NCI-H1694 treated with DMSO at 0.1 percent for 48 hours (cell line): ENCODE measurements around the gene TGFBI.

ENCODE experiments used
- DNase-seq: peaks from one replicate; lab custom pipeline; 2025; lab: John Stamatoyannopoulos, UW

TGFBI gene

GRCh38 chr5:136025900-136026299 lies 2.9 kb upstream of the TGFBI start:
- no peak for DNase-seq

GRCh38 chr5:136026636-136027035 lies 2.2 kb upstream of the TGFBI start:
- DNase-seq, result no peak

DNA sequence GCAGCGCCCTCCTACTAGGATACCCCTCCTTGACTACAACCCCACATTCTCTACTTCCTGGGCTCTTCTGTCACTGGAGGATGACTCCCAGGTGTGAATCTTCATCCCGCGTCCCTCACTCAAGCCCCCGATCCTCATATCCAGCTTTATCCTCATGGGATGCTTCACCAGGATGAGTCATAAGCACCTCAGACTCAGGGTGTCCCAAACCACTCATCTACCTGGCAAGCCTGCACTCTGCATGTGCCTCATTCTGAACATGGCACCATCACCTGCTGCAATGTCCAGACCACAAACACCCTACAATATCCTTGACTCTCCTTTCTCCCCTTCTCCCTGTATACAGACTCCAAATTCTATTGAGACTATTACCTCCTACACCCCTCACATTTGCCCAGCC lies 1.5 kb upstream of the TGFBI start:
- DNase-seq, result no peak

DNA sequence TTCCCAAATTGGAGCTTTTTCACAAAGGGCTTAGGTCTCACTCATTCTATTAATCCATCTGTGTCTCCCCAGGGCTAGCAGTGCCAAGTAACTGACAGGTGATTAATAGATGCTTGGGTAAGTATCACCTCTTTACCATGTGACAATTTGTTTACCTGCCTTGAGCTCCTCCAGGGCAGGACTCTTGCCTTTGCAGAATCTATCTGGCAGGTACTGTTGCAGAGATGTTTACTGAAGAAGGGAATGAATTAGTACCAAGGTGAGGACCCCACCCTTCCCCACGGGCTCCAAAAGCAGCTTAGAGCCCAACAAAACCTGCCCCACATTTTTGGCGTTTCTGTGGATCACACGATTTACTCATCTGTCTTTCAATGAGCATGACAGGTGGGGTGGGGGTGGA lies 698 bp upstream of the TGFBI start:
- DNase-seq, result no peak

GRCh38 chr5:136030252-136030651 lies 1.5 kb downstream of the TGFBI start:
- DNase-seq, result no peak

DNA sequence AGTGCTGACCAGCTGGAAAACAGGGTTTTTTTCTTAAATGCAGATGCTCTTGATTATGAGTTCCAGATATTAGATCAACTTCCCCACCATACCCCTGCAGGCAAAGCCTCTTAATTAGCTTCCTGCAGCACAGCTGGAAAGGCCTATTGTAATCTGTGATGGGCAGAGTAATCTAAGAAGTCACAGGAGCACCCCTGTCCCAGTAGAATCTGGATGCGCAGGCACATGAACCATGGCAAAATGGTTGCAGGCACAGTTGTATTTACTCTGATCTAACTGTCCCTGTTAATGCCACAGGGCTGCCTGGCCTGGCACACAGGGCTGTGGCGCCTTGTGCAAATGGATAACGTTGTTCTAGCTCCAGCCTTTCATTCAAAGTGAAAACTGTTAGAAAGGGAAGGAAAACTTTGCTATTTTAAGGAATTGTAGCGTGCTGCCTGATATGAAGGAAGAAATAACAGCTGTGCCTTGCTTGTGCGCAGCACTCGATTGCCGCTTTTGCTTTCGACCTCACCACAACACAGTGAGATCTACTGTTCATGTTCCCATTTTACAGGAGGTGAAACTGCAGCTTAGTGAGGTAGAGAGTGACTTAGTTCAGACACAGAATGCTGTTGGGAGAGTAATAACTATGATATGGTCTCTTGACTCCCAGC lies 2.3 kb downstream of the TGFBI start:
- no peak for DNase-seq

DNA sequence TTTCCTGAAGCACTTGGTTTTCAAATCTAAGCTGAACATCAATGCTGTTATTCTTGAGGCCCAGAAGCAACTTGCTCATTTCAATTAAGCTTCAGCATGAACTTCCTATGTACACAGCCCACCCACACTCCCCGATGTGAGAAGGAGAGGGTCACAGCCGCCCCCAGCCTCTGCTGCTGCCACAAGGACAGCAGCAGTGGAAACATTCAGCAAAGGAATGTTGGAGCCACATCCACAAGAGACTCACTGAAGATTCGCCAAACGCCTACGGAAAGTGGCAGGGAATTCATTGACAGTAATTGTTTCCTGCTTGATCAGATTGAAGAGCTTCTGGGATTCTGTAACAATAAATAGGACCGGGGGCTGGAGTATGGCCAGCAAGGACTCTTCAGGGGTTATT lies 2.9 kb downstream of the TGFBI start:
- DNase-seq, result no peak

GRCh38 chr5:136032564-136032963 lies 3.8 kb downstream of the TGFBI start:
- no peak for DNase-seq

- DNase-seq, result no peak
Measured at GRCh38 chr5:136033234-136033633, 4.4 kb downstream of the TGFBI start.

GRCh38 chr5:136033848-136034247 lies 5.1 kb downstream of the TGFBI start:
- no peak for DNase-seq

GRCh38 chr5:136034492-136034891 lies 5.7 kb downstream of the TGFBI start:
- no peak for DNase-seq

DNA sequence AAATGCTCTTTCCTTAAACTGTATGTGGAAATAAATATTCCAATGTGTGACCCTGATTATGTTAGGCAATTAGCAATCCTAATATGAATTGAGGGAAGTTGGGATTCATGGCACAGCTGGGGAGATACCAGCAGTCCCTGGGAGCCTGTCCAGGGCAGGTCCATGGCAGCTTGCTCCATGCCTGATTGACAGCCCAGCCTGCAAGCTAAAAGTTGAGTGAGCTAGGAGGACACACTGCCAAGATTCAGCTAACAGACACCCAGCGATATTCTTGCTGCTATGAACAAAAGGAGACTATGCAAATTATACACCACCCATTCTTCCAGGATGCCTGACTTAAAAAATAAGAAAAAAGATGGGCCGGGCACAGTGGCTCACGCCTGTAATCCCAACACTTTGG lies 6.2 kb downstream of the TGFBI start:
- no peak for DNase-seq

DNA sequence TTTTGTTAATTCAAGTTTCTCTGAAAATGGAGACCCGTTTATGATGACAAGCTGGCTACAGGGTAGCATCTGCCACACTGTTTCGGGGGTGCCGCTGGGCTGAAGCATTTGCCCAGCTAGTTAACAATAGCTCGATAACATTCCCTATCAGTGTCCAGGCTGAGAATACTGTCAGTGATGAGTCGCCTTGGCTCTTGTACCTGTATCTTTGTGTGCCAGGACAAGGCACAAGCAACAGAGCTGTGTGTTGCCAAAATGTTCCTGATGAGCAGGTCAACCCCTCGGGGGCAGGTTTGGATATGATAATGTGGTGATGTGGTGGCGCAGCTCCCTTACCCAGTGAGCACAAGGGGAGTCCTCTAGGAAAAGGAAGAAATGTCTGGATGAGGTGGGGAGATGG lies 7.0 kb downstream of the TGFBI start:
- DNase-seq, result no peak

DNA sequence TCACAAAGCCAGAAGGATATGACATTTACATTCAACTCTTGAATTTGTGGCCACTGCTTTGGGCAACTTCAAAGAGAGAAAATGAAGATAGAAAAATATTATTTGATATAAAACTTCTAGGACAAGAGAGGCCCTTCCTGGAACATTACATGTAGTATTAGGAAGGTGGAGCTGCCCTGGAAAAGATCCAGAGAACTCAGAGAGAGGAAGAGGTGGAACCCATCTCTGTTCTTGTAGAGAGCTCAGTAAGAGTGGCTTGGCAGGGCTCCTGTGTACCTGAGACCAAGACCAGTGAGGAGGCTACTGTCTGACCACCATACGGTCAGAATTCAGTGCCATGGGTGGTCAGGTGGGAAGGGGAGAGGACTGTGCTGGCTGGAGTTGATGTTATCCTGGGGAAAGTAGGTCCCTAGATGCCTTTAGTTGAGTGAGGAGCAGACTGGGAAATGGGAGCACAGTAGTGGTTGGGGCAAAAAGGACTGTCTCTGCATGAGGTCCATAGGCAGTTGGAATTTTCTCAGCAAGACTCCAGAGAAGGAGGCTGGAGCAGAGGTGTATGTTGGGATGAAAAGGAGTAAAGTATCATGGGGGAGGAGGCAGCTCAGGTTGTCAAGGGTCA lies 7.6 kb downstream of the TGFBI start:
- no peak for DNase-seq

DNA sequence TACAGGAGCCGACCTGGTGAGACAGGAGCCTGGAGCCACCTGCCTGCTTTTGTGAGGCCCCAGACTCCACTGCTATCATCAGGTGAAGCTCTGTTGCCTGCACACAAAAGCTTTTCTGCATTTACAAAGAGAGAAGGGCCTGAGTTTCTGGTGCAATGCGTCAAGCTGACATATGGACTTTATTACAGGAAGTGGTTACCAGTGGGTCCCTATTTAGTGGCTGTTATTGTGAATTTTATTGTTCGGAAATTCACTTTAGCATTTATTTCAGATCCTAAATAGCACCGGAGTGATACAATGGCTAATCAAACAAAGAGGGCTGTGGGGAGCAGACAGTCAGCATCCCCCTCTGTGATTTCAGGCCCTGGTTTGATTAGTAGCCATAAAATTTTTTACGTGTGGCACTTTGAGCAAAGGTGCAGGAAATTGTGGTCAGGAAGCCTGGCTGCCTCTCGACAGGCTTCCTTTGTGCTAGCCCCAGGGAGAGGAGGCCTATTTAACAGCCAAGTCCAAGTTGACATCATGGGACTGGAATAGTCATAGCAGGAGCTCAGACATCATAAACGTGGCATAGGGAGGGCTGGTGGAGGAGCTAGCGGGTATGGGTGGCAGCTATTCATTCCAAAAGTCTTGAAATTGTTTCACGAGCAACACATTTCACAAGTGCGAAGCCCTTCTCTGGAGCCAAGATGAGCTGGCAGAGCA lies 8.4 kb downstream of the TGFBI start:
- no peak for DNase-seq

DNA sequence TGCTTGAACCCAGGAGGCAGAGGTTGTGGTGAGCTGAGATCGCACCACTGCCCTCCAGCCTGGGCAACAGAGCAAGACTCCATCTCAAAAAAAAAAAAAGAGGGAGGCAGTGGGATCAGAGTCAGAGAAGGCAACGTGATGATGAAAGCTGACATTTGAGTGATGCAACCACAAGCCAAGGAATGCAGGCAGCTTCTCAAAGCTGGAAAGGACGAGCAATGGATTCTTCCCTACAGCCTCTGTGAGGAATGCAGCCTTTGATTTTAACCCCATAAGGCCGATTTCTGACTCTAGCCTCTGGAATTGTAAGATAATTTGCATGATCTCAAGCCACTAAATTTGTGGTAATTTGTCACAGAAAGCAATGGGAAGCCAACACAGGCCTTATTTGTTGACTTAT lies 9.8 kb downstream of the TGFBI start:
- no peak for DNase-seq

DNA sequence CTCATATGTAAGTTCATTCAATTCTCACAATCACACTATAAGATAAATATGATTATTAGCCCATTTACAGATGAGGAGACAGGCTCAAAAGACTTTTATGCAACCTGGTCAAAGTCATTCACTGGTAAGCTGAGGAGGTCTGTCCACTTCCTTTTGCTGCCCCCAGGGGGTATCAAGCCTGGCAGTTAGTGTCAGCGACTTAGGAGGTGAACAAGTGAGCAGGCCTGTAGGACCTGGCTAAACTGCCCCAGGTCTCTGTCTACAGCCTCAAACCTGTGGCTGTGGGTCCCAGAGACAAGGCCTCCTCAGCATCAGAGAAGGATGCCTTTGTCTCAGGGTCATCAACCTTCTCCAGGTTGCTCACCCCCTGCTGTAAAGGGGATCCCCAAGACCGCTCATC lies 10.4 kb downstream of the TGFBI start:
- DNase-seq, result no peak

DNA sequence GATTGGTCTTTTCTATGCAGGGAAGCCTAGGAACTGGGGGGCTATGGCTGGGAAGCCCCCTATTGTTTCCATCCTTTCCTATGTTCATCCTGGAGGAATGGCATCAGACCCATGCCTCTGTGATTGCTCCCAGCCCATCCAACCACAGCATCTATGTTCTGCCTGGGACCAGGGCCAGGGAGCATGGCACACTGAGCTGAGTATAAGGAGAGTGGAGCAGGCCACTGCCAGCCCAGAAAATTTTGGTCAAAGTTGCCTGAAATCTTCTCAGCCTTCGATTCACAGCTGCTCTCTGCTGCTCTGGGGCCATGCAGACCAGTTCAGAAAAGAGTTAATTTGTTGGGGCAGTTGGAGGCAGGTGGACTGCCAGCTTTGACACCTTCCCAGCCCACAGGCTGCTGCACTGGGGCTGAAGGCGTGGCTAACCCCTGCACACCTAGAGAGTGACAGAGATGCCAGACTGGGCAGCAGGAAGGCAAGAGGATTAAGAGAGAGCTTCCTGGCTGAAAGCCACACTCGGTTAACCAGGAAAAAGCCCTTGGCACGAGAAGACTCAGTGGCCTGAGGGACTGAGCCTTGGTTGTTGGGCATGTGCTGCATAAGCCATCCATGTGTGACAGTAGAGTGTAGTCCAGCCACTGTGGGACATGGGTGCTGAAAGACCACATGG lies 12.1 kb downstream of the TGFBI start:
- DNase-seq, result no peak

DNA sequence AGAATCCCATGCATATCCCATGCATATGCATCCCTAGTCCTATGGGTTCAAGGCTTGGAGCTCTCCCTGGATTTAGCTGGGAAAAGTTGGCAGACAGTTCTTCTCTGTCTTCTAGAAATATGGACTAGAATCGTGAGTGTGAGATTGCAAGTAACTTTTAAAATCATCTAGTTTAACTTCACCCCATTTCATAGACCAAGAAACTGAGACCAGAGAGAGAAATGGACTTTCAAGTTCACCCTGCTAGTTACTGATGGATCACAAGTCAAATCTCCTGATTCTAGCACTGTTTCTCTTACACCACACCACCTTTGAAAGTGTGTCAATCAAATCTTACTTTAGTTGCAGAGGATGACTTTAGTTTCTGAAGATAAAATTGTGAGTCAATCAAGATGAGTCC lies 13.4 kb downstream of the TGFBI start:
- DNase-seq, result no peak

GRCh38 chr5:136042665-136043121 lies 13.9 kb downstream of the TGFBI start:
- DNase-seq, result no peak

DNA sequence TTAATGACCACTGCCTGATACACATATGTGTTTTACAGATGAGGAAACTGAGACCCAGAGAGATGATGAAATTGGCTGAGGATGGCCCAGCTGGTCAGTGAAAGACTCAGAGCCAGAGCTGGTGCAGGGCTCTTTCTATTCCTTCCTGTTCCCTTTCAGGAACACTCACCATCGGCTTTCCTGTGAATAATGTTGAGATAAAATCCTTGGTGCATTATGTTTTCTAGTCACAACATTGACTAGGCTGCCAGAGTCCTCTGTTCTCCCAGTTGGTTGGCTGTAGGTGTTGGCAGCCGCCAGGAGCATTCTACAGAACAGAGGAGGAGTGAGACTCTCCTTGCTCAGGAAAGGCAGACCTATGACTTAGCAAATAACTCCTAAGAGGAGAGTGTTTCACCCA lies 14.8 kb downstream of the TGFBI start:
- DNase-seq, result no peak

- DNase-seq, result no peak
Measured at GRCh38 chr5:136043968-136044610, 15.3 kb downstream of the TGFBI start.
